Measurements from ENCODE around the gene SLC12A7.
"Not testable (repeated sequence)": the region's sequence is repeated elsewhere in the genome, so short reads cannot be mapped to it uniquely, and the experiment has no call there.

SLC12A7 gene

GRCh38 chr5:1108865-1109174 is 3.0 kb downstream of the SLC12A7 start:
- DNase-seq: no peak

DNA sequence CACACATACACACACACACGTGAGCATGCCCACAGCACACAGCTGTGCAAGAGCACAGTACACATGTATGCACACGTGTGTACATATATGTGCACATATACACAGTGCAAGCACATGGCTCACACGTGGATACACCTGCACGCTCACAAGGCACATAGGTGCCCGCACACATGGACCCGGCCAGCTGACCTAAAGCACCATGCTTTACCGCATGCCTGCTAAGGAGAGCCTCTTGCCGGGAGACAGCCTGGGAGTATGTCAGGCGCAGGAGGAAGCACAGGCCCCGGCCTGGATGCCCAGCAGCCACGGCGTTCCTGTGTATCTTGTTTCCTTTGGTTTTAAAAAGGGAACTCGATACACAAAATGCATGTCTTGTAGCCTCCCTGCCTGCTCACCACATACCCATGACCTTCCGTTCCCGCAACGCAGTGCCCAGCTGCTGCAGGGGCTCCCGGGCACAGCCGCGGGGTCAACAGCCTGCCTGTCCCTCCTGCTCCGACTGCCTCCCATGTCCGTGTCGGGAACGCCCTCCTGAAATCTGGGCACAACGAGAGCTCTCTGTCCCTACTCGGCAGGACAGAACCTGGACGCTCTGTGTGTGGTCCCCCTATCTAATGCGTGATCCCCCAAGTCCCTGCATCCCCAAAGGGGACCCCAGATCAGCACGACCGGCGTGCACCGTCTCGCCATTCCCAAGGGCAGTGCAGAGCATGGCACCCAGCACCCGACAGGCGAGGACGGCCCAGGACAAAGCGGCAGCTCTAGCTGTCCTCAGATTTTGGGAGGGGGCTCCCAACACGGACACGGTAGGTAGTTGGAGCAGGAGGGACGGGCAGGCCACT is 3.6 kb downstream of the SLC12A7 start:
- no peak for DNase-seq

GRCh38 chr5:1107167-1108022 is 4.5 kb downstream of the SLC12A7 start:
- DNase-seq: no peak

GRCh38 chr5:1106385-1107166 is 5.3 kb downstream of the SLC12A7 start:
- no peak for DNase-seq

DNA sequence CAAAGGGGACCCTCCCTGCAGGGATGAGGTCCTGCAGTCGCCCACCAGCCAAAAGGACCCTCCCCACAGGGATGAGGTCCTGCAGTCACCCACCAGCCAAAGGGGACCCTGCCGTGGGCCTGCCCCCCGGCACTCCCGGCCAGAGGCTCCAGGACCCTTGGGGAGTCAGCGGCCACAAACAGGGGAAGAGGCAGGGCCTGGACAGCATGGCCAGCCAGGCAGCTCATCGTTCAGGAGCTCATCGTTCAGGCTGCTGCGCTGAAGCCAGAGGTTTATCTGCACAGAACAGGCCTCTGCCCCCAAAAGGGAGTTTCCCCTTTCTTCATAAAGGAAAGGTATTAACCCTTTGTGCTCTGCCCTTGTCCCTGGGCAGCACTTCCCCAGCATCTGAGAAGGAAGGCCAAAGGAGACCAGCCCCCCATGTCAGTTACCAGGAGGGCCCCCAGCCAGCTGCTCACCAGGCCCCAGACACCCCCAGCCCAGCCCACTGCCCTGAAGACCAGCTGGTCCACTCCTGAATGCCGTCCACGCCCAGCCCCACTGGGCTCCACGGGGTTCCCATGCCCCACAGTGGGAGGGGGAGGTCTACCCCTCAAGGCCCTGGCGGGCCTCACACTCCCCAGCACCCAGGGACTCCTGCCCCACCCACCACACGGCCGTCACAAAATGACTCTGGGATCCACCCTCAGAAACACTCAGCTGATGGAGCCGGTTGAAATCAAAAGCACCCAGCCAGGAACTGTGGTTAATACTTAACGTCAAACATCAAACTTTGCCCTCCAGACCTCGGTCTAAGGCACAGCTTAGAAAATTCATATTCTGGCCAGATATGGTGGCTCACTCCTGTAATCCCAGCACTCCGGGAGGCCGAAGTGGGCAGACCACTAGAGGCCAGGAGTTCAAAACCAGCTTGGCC is 6.3 kb downstream of the SLC12A7 start:
- peak; percentile 58 for DNase-seq

DNA sequence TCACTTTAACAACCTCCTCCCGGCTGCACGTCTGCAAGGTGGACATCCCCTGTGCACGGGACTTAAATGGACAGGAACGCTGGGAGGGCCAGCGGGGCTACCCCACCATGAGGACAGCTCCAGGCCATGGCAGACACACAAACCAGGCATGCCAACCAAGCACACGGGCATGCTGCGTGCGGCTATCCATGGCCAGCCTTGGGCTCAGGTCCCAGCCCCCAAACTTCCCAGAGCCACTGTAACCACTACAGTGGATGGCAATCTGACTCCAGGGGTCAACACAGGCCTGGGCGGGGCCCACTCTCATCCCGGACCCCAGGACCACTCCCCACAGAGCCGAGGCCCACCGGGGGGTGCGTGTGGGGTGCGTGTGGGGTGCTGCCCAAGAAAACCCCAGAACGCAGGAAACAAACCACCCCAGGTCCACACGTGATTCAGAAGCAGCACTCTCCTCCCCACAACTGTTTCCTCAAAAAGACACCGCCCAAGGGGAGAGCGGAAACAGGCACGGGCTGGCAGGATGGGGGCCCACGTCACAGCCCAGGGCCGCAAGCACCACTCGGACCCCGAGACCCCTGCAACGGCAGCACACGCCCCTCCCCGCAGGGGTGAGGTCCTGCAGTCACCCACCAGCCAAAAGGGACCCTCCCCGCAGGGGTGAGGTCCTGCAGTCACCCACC is 7.4 kb downstream of the SLC12A7 start:
- peak; percentile 36 for DNase-seq

GRCh38 chr5:1103505-1104326 is 8.1 kb downstream of the SLC12A7 start:
- no peak for DNase-seq

GRCh38 chr5:1103093-1103492 is 8.8 kb downstream of the SLC12A7 start:
- no peak for DNase-seq

DNA sequence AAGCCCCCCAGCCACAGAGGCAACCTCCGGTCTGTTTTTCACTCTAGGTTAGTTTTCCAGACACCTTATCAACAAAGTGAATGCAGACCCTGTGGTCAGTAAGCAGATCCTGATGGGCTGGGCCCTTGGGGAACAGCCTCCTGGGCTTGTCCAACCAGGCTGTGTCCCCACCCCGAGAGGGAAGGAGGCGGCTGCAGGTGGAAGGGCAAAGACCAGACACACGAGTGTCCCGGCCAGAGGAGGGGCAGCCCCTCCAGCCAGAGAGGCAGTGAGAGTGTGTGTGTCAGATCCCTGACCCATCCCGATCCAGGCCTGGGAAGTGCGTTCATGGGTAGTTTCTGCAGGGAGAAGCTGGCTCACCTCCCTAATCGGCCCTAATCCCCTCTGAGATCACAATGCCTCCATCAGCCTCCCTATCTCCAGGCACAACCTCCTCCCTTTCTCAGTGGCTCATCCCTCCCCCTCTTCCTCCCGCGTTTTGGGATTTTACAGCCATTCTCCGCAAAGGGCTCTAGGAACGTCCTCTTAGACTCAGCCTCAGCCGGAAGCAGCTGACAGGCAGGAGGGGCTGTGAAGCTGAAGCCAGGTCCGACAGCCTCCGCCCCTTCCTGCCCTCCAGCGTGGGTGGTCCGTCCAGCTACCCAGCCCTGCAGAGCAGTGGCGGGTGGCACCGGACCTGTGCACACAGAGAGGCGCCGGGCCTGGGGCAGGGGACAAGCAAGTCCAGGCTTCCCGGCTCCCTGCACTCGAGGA is 9.7 kb downstream of the SLC12A7 start:
- no peak for DNase-seq

DNA sequence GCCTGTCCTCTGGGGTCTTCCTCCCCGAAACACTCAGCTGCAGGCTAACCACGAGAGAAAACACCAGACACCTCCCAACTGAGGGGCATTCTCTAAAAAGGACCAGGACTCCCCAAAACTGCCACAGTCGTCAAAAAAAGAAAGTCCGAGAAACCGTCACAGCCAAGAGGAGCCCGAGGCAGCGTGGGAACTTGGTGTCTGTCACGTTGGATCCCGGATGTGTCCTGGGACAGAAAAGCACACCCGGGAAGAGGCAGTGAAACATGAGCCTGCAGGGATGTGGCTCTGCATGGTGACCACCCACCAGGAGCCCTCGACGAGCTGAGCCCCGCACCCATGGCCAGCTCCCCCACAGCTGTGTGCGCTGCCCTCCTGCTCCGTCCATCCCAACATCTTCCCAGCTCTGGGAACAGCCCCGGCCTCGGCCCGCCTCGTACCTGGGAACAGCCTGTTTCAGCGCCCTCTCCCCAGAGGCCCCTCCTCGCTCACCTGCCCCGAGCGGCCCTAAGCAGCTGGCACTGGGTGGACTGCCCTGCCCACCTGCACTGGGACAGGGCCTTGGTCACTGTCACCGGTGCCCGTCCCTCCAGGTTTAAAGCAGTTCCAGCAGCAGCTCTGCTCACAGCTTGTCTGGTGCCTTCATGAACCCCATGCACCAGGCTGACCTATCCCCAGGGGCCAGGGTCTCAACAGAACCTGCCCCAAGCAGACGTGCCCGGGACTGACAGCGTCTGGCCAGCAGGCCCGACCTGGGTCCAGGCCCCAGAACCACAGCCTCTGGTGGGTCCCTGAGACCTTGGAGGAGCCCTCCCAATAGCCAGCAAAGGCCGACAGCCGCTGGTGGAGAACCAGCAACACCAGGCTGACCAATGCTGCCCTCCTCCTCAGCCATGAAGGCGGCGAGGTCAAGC is 10.9 kb downstream of the SLC12A7 start:
- no peak for DNase-seq

GRCh38 chr5:1099926-1100663 is 11.8 kb downstream of the SLC12A7 start:
- DNase-seq: no peak

DNA sequence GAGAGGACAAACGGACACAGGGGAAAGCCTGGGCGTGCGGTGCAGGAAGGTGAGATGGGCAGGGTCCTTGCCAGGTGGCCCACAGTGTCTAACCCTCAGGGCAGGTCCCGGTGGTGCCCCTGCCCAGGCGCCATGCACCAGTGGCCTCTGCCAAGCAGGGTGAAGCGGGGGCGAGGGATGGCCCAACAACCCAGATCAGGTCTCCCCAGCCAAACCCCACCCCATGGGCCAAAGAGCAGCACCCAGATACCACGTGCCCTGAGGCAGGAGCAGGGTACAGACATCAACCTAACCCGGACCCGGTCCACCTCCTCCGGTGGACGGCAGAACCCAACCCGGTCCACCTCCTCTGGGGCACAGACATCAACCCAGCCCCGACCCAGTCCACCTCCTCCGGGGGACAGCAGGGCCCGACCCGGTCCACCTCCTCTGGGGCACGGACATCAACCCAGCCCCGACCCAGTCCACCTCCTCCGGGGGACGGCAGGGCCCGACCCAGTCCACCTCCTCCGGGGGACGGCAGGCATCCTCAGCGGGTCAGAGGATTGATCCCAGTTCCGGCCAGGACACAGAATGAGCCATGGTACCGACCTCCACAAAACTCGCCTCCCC is 12.8 kb downstream of the SLC12A7 start:
- no peak for DNase-seq

- not testable (repeated sequence) for DNase-seq
Observed at GRCh38 chr5:1097988-1098385, 13.9 kb downstream of the SLC12A7 start.

DNA sequence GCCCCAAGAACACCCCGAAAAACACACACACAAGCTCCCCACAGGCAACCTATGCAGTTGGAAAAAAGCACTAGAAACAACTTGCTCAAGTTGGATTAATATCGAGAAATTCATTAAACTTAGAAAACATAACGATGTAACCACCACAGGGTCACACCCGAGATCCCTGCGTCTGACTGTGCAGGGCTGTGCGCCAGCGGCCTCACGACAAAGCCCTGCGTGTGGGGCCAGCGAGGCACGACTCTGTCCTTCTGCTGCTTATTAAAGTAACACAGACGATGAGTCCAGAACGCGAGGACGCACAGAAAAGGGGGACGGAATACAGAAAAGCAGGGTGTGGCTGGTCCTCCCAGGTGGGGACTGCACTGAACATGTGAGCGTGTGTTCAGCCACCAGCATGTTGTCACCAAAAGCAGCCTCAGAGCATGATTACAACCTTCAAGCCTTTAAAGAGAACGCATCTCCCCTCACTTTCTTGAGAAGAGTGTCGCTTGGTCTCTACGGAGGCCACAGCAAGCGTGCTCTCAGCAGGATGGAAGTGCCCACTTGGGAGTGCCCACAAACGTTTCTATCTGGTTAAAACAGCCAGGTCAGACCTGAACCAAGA is 14.4 kb downstream of the SLC12A7 start:
- no peak for DNase-seq

- DNase-seq: no peak
Observed at GRCh38 chr5:1096838-1097237, 15.0 kb downstream of the SLC12A7 start.

DNA sequence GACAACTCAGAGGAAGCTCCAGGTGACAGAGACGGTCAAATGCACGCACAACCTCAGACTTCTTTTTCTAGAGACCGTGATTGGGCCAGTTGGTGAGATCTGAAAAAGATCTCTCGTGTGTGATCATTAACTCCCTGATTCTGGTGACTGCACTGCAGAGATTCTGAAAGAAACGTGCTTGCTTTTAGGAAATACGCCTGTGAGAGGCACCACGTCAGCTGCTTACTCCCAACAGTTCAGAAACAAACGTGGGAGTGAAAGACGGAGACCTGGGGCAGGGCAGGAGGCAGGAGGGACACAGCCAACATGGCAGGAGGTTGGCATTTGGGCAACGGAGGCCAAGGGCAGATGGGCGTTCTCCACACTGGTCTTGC is 15.9 kb downstream of the SLC12A7 start:
- DNase-seq: no peak

DNA sequence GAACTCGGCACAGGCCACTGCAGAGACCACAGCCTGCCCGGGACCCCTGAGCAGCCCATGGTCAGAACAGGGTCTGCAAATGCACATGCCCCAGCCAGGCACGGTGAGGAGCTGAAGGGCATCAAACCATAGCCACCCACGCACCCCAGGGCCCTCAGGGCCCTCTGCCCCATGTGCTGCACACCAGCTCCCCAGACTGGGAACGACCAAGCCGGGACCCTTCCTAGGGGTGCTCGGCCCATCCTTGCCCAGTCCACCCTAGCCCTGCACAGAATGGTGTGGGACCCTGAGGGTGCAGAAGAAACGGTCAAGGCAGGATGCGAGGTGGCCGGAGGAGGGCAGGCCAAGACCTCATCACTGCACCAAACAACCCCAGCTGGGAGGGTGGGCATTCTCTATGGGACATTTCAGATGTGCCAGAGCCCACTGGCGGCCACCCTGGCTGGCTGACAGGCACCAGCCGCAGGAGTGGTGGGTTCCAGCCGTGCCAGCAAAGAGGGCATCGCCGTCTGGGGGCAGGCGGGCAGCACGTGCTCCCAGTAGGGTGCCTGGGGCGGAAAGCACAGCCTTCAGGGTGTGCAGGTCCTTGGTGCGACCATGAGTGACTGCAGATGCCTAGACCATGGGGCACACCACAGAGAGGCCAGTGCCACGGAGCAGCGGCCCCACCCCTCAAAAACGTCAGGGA is 16.4 kb downstream of the SLC12A7 start:
- DNase-seq: no peak

Measured in CD4-positive, alpha-beta T cell treated with Interleukin-21 for 1 hour (primary cell).